H1 (cell line): ENCODE measurements around the gene ADGRV1. TPM values are rescaled to one million over a fixed set of nuclear protein-coding genes. Genes with fewer than 3 reads are reported as not detected.

Experiments used
- CTCF ChIA-PET: fragments of 300-600 bp; sonication (Branson Sonifier 250); formaldehyde crosslinking; loops from one replicate; lab custom pipeline; 2021; ENCODE audit not compliant: partially characterized antibody; lab: Charles Lee
- POLR2A ChIA-PET: fragments of 300-600 bp; sonication (Branson Sonifier 250); formaldehyde crosslinking; loops from one replicate; lab custom pipeline; 2021; ENCODE audit warnings: inconsistent platforms; ENCODE audit not compliant: partially characterized antibody; lab: Charles Lee
- DNase-seq, 2 experiments: peaks; one replicate each; pipeline versions ENCODE4 v3.0.0 to v3.0.0-alpha.2; 2010 to 2022; ENCODE audit warnings: low spot score in 2 of 2, low read depth in 1 of 2, mixed read lengths in 1 of 2
- FAIRE-seq: peaks from 2 replicates; lab custom pipeline; 2011; peaks lifted over from hg19 to GRCh38; lab: Jason Lieb, UNC
- H2AFZ ChIP-seq: 2 replicates; pipeline ENCODE4 v1.8.1; 2012; ENCODE audit warnings: low read length, inconsistent platforms
- H2AK5ac ChIP-seq: 2 replicates; pipeline ENCODE4 v1.6.1; 2013; ENCODE audit warnings: low read depth, low read length
- H2BK120ac ChIP-seq: replicated peaks from 2 replicates; pipeline ENCODE3; 2013; ENCODE audit warnings: low read depth, low read length, inconsistent platforms
- H2BK12ac ChIP-seq: 2 replicates; pipeline ENCODE4 v1.6.1; 2013; ENCODE audit warnings: low read depth, low read length
- H2BK15ac ChIP-seq: 2 replicates; pipeline ENCODE4 v1.6.1; 2013; ENCODE audit warnings: low read length
- H2BK20ac ChIP-seq: 2 replicates; pipeline ENCODE4 v1.6.1; 2013; ENCODE audit warnings: low read length
- H2BK5ac ChIP-seq: 2 replicates; pipeline ENCODE4 v1.6.1; 2013; ENCODE audit warnings: low read depth, low read length
- H3K14ac ChIP-seq: 2 replicates; pipeline ENCODE4 v1.6.1; 2013; ENCODE audit warnings: inconsistent platforms; ENCODE audit not compliant: insufficient read length
- H3K18ac ChIP-seq: 2 replicates; pipeline ENCODE4 v1.6.1; 2013; ENCODE audit warnings: low read length; ENCODE audit errors: extremely low read depth
- H3K23ac ChIP-seq: 2 replicates; pipeline ENCODE4 v1.6.1; 2013; ENCODE audit warnings: inconsistent platforms; ENCODE audit not compliant: insufficient read length
- H3K23me2 ChIP-seq: 2 replicates; pipeline ENCODE4 v1.6.1; 2013; ENCODE audit warnings: low read depth, low read length
- H3K27ac ChIP-seq: 2 replicates; pipeline ENCODE4 v1.6.1; 2011; ENCODE audit warnings: low read depth, low read length, inconsistent platforms
- H3K27me3 ChIP-seq, 4 experiments: replicated peaks in 1 of 4; 1 replicate in 1 of 4; 2 replicates in 3 of 4; pipeline versions ENCODE4 v1.6.1 to v1.8.1; 2011 to 2013; ENCODE audit warnings: low read length in 3 of 4, mild to moderate bottlenecking in 3 of 4, inconsistent platforms in 2 of 4, mixed read lengths in 2 of 4, moderate library complexity in 1 of 4; ENCODE audit not compliant: control insufficient read depth in 3 of 4, insufficient read depth in 3 of 4; ENCODE audit errors: extremely low read depth in 1 of 4
- H3K36me3 ChIP-seq, 4 experiments: 2 replicates each; pipeline versions ENCODE4 v1.6.1 to v1.8.1; 2011 to 2013; ENCODE audit warnings: mild to moderate bottlenecking in 4 of 4, low read length in 3 of 4, moderate library complexity in 2 of 4, control low read depth in 1 of 4, inconsistent platforms in 1 of 4; ENCODE audit not compliant: insufficient read depth in 4 of 4, control insufficient read depth in 2 of 4
- H3K4ac ChIP-seq: replicated peaks from 2 replicates; pipeline ENCODE3; 2013; ENCODE audit warnings: low read length, low read depth, mixed read lengths, inconsistent platforms; ENCODE audit not compliant: insufficient read length
- H3K4me1 ChIP-seq, 4 experiments: replicated peaks in 1 of 4; 1 replicate in 1 of 4; 2 replicates in 3 of 4; pipeline versions ENCODE4 v1.6.1 to v1.8.1; 2011 to 2013; ENCODE audit warnings: low read length in 3 of 4, inconsistent platforms in 2 of 4, mixed read lengths in 1 of 4; ENCODE audit not compliant: insufficient read depth in 4 of 4, control insufficient read depth in 3 of 4
- H3K4me2 ChIP-seq, 2 experiments: 2 replicates each; pipeline versions ENCODE4 v1.6.1 to v1.8.1; 2011 to 2013; ENCODE audit warnings: low read depth in 2 of 2, low read length in 2 of 2, control low read depth in 1 of 2, inconsistent platforms in 1 of 2, mild to moderate bottlenecking in 1 of 2; ENCODE audit not compliant: insufficient read depth in 1 of 2
- H3K4me3 ChIP-seq, 4 experiments: fragments of 200-600, 300-600 bp in 1 of 4; sonication (generic), shearing (Covaris generic), sonication (Bioruptor Twin) in 1 of 4; 2 replicates each; pipeline versions ENCODE4 v1.5.1 to v1.8.1; 2011 to 2016; ENCODE audit warnings: low read length in 4 of 4, low read depth in 3 of 4, control low read depth in 2 of 4, inconsistent platforms in 2 of 4, mild to moderate bottlenecking in 2 of 4, mixed read lengths in 1 of 4, moderate library complexity in 1 of 4; ENCODE audit not compliant: insufficient read depth in 2 of 4; ENCODE audit errors: extremely low read depth in 1 of 4
- H3K56ac ChIP-seq: replicated peaks from 2 replicates; pipeline ENCODE3; 2013; ENCODE audit warnings: low read depth, mild to moderate bottlenecking, mixed read lengths, low read length, inconsistent platforms; ENCODE audit not compliant: insufficient read length
- H3K79me1 ChIP-seq: 2 replicates; pipeline ENCODE4 v1.6.1; 2013; ENCODE audit warnings: low read depth, low read length, control low read depth
- H3K79me2 ChIP-seq, 2 experiments: 2 replicates each; pipeline versions ENCODE4 v1.6.1 to v1.8.1; 2012 to 2013; ENCODE audit warnings: low read length in 2 of 2, mild to moderate bottlenecking in 2 of 2, inconsistent platforms in 1 of 2; ENCODE audit not compliant: insufficient read depth in 2 of 2, control insufficient read depth in 1 of 2
- H3K9ac ChIP-seq, 4 experiments: replicated peaks in 1 of 4; 1 replicate in 1 of 4; 2 replicates in 3 of 4; pipeline versions ENCODE4 v1.6.1 to v1.8.1; 2011 to 2013; ENCODE audit warnings: low read depth in 3 of 4, low read length in 3 of 4, control low read depth in 2 of 4, mild to moderate bottlenecking in 2 of 4, moderate library complexity in 2 of 4, inconsistent platforms in 1 of 4; ENCODE audit errors: extremely low read depth in 1 of 4
- H3K9me3 ChIP-seq, 2 experiments: 2 replicates each; pipeline versions ENCODE4 v1.6.1 to v1.8.1; 2012 to 2013; ENCODE audit warnings: mild to moderate bottlenecking in 2 of 2, moderate library complexity in 2 of 2, control low read depth in 1 of 2, inconsistent platforms in 1 of 2, low read depth in 1 of 2, low read length in 1 of 2, mixed read lengths in 1 of 2; ENCODE audit not compliant: insufficient read depth in 2 of 2
- H4K20me1 ChIP-seq, 2 experiments: replicated peaks in 1 of 2; 2 replicates each; pipeline versions ENCODE3 to v1.8.1; 2011 to 2013; ENCODE audit warnings: inconsistent platforms in 2 of 2, low read length in 2 of 2, mild to moderate bottlenecking in 1 of 2; ENCODE audit not compliant: insufficient read depth in 2 of 2, control insufficient read depth in 1 of 2
- H4K5ac ChIP-seq: 2 replicates; pipeline ENCODE4 v1.6.1; 2013; ENCODE audit warnings: low read length, low read depth, mixed read lengths, inconsistent platforms; ENCODE audit not compliant: insufficient read length
- H4K8ac ChIP-seq: 2 replicates; pipeline ENCODE4 v1.8.0; 2013; ENCODE audit warnings: mild to moderate bottlenecking, moderate library complexity, low read length, inconsistent platforms; ENCODE audit not compliant: insufficient read depth; ENCODE audit errors: extremely low read depth
- H4K91ac ChIP-seq: replicated peaks from 2 replicates; pipeline ENCODE3; 2013; ENCODE audit warnings: low read length, mixed read lengths, inconsistent platforms; ENCODE audit not compliant: insufficient read length
- CREB1 ChIP-seq: IDR thresholded peaks from 2 replicates; pipeline ENCODE4 v1.6.1; 2012; ENCODE audit warnings: inconsistent platforms
- POLR2AphosphoS5 ChIP-seq: IDR thresholded peaks from 2 replicates; pipeline ENCODE4 v1.6.1; 2011; ENCODE audit warnings: low read depth, low read length
- RNF2 ChIP-seq: fragments of 200-900, 300-1000 bp; sonication (generic); IDR thresholded peaks from 2 replicates; pipeline ENCODE4 v1.7.1; 2016; ENCODE audit warnings: borderline replicate concordance, low read depth, mild to moderate bottlenecking, antibody characterized with exemption, low read length; ENCODE audit not compliant: poor library complexity, severe bottlenecking; ENCODE audit errors: missing control alignments
- SAP30 ChIP-seq: fragments of 300-600 bp; sonication (generic); IDR thresholded peaks from 2 replicates; pipeline ENCODE4 v1.7.1; 2012; ENCODE audit warnings: low read length, moderate library complexity, mild to moderate bottlenecking, inconsistent platforms; ENCODE audit not compliant: insufficient read depth, insufficient replicate concordance
- SIRT6 ChIP-seq: IDR thresholded peaks from one replicate; pipeline ENCODE4 v1.7.1; 2012; ENCODE audit warnings: low read length, inconsistent platforms
- SIX5 ChIP-seq: IDR thresholded peaks from 2 replicates; pipeline ENCODE4 v1.6.1; 2011; ENCODE audit warnings: mild to moderate bottlenecking, low read depth, low read length
- SP4 ChIP-seq: IDR thresholded peaks from 2 replicates; pipeline ENCODE4 v1.6.1; 2012; ENCODE audit warnings: low read length, inconsistent platforms
- TAF7 ChIP-seq: optimal IDR thresholded peaks from 2 replicates; pipeline ENCODE3; 2011; ENCODE audit warnings: low read depth, mild to moderate bottlenecking, inconsistent platforms, low read length, moderate library complexity, borderline replicate concordance
- ZNF274 ChIP-seq: IDR thresholded peaks from 2 replicates; pipeline ENCODE4 v1.7.0; 2012; ENCODE audit warnings: low read length, borderline replicate concordance; ENCODE audit errors: extremely low read depth
- WGBS, 2 experiments: shearing (Covaris generic) in 1 of 2; methylation state at CpG; one replicate each; pipeline versions ENCODE4 v1.1.6 to v1.1.7; 2013 to 2015; ENCODE audit warnings: low lambda C conversion rate in 2 of 2, mixed read lengths in 2 of 2, inconsistent platforms in 1 of 2, low coverage in 1 of 2, missing lambda C conversion rate in 1 of 2; ENCODE audit not compliant: insufficient replicate concordance in 2 of 2, insufficient coverage in 1 of 2, insufficient read length in 1 of 2; ENCODE audit errors: extremely low coverage in 1 of 2, missing lambda C conversion rate in 1 of 2; 5-methylcytosine and 5-hydroxymethylcytosine counted together
- polyA plus RNA-seq, 7 experiments: library from polyadenylated mRNA; depleted of rRNA in 3 of 7; stranded (reverse) in 5 of 7; unstranded in 2 of 7; fragments of >200 nt in 5 of 7; fragments of 200-250 nt in 2 of 7; gene quantifications; 1 replicate in 5 of 7; 2 replicates in 1 of 7; 4 replicates in 1 of 7; pipeline versions ENCODE4 v1.2.1 to v1.2.3, GENCODE V29; 2011 to 2013; ENCODE audit warnings: missing spikeins in 2 of 7, mixed read lengths in 2 of 7
- total RNA-seq: library from RNA; stranded (reverse); fragmentation: NEBNext Ultra II Directional; extraction: Animal tissue kit (Norgen Biotek cat#: 25700); gene quantifications from 2 replicates; pipeline ENCODE4 v1.2.1, GENCODE V29; 2021
- TF ChIP-seq, protein P1 (sequence below): IDR thresholded peaks from 2 replicates; pipeline ENCODE4 v1.6.1; 2012; ENCODE audit warnings: inconsistent platforms
- TF ChIP-seq, protein P2 (sequence below), 3 experiments: IDR thresholded peaks; 1 replicate in 2 of 3; 2 replicates in 1 of 3; pipeline versions ENCODE4 v1.5.1 to v1.6.1; 2011; ENCODE audit warnings: low read length in 3 of 3, mild to moderate bottlenecking in 3 of 3, inconsistent platforms in 2 of 3, low read depth in 1 of 3, moderate library complexity in 1 of 3; ENCODE audit not compliant: insufficient read depth in 1 of 3; ENCODE audit errors: control extremely low read depth in 1 of 3

ADGRV1 gene
- total and polyA plus RNA-seq, 2 of the 8 experiments (the other 6 are each of a cell fraction or from before 2014, with no cell fraction given), result 53.1 to 62.2 TPM

DNA sequence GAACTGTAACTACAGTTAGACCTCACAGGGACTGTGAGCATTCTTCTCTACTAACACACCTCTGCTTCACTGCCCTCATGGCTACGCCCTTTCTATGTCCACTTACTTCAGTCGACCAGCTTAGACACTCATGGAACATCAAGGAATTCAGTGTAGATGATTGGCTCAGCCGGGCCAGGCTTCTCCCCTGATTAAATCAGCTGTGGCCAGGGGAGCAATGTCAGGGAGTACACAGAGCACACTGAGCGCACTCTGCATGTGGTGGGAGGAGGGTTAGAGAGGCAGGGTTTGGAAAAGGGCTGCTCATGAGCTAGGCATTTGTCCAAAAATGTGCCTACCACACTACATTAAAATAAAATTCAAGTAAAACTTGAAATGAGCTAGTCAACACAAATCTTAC, 424.0 kb downstream of the ADGRV1 start:
- no peak overlapping the region for H3K4me2 ChIP-seq
- 78% methylated on average over 4 of the region's 4 CpGs; no CpG with 5 or more reads in 1 of the 2 experiments for WGBS, 2 experiments
- TF ChIP-seq POLR2AphosphoS5 (no peak), SIRT6 (no peak), SIX5 (no peak), TAF7 (no peak), SAP30 (no peak), RNF2 (no peak), CREB1 (no peak), ZNF274 (no peak), SP4 (no peak)
- TF ChIP-seq, protein P1, sequence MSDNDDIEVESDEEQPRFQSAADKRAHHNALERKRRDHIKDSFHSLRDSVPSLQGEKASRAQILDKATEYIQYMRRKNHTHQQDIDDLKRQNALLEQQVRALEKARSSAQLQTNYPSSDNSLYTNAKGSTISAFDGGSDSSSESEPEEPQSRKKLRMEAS, result no peak
- TF ChIP-seq, protein P2, sequence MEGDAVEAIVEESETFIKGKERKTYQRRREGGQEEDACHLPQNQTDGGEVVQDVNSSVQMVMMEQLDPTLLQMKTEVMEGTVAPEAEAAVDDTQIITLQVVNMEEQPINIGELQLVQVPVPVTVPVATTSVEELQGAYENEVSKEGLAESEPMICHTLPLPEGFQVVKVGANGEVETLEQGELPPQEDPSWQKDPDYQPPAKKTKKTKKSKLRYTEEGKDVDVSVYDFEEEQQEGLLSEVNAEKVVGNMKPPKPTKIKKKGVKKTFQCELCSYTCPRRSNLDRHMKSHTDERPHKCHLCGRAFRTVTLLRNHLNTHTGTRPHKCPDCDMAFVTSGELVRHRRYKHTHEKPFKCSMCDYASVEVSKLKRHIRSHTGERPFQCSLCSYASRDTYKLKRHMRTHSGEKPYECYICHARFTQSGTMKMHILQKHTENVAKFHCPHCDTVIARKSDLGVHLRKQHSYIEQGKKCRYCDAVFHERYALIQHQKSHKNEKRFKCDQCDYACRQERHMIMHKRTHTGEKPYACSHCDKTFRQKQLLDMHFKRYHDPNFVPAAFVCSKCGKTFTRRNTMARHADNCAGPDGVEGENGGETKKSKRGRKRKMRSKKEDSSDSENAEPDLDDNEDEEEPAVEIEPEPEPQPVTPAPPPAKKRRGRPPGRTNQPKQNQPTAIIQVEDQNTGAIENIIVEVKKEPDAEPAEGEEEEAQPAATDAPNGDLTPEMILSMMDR (IDR thresholded peaks at IDR 0.05; ENCODE audit: control extremely low read depth in 1 of 3, insufficient read depth in 1 of 3, low read depth in 1 of 3, low read length in 3 of 3), result no peak

More for the DNA sequence above, 424.0 kb downstream of the ADGRV1 start:
- H2BK5ac ChIP-seq, result no peak overlapping the region
- H4K8ac ChIP-seq, result no peak overlapping the region
- POLR2A ChIA-PET, result no interaction called here
- H3K27me3 ChIP-seq, result no peaks in the 10 kb centered on the region
- H3K4me1 ChIP-seq, result no peaks in the 10 kb centered on the region
- peaks cover 0 to 8% (median 0%) of the 10 kb centered on the region in 4 experiments; a peak in 1 of 8 replicates for H3K36me3 ChIP-seq
- H2AK5ac ChIP-seq, result no peak overlapping the region
- no peak overlapping the region for H3K23ac ChIP-seq
- FAIRE-seq (no peak), DNase-seq (no peak)
- H3K79me2 ChIP-seq, result no peaks in the 10 kb centered on the region
- no peak overlapping the region for H2BK15ac ChIP-seq
- no peak overlapping the region for H2BK20ac ChIP-seq
- no peak overlapping the region for H3K14ac ChIP-seq
- H4K91ac ChIP-seq, result no peak overlapping the region
- no peak overlapping the region for H2BK120ac ChIP-seq
- H3K18ac ChIP-seq, result no peak overlapping the region
- no peak overlapping the region for H2BK12ac ChIP-seq
- no peak overlapping the region for H3K56ac ChIP-seq
- no peak overlapping the region for H4K5ac ChIP-seq
- no peak overlapping the region for H3K27ac ChIP-seq
- no peak overlapping the region for H3K9ac ChIP-seq
- no peak overlapping the region for H3K4me3 ChIP-seq
- no peak overlapping the region for H2AFZ ChIP-seq
- H3K9me3 ChIP-seq, result no peaks in the 10 kb centered on the region
- CTCF ChIA-PET, result interaction anchor here (1.0 to 1.3 kb wide), 3 partner anchors 50 to 437 kb away, joined by 3 to 5 read pairs (median 3); no protein-coding TSS in a partner anchor
- H3K4ac ChIP-seq, result no peak overlapping the region
- no peaks in the 10 kb centered on the region; the same call in 1 of the 2 replicates for H3K79me1 ChIP-seq
- H3K23me2 ChIP-seq, result no peaks in the 10 kb centered on the region
- peaks cover 0 to 1% of the 10 kb centered on the region in 2 experiments for H4K20me1 ChIP-seq
